ENCODE results near the gene GPR152.
"Not testable (repeated sequence)": the region's sequence is repeated elsewhere in the genome, so short reads cannot be mapped to it uniquely, and the experiment has no call there.

The GPR152 gene

GRCh38 chr11:67439321-67440228, 13.0 kb downstream of the GPR152 start:
- no peak for DNase-seq

- DNase-seq: no peak
These were observed 14.2 kb downstream of the GPR152 start for GRCh38 chr11:67438158-67438902.

- DNase-seq: no peak
These were observed 14.7 kb downstream of the GPR152 start for GRCh38 chr11:67437809-67438157.

GRCh38 chr11:67437082-67437808, 15.3 kb downstream of the GPR152 start, which contains the start of gene PTPRCAP:
Gene PTPRCAP (minus strand): TSS chr11:67437682. CDS start chr11:67437619, 63 bp downstream.
- no peak for DNase-seq

GRCh38 chr11:67436459-67437081, 16.0 kb downstream of the GPR152 start:
- no peak for DNase-seq

- no peak for DNase-seq
These were observed 16.6 kb downstream of the GPR152 start for GRCh38 chr11:67435727-67436458.

- no peak for DNase-seq
These were observed 17.4 kb downstream of the GPR152 start for GRCh38 chr11:67435031-67435726.

- DNase-seq: no peak
These were observed 18.1 kb downstream of the GPR152 start for GRCh38 chr11:67434395-67434881.

GRCh38 chr11:67433536-67434394, 18.8 kb downstream of the GPR152 start:
- DNase-seq: no peak

GRCh38 chr11:67432655-67433349, 19.7 kb downstream of the GPR152 start:
- DNase-seq: no peak

GRCh38 chr11:67431346-67432249, 20.9 kb downstream of the GPR152 start:
- DNase-seq: no peak

- no peak for DNase-seq
These were observed 22.8 kb downstream of the GPR152 start for GRCh38 chr11:67429722-67430121.

GRCh38 chr11:67429038-67429668, 23.4 kb downstream of the GPR152 start:
- no peak for DNase-seq

GRCh38 chr11:67428052-67429001, 24.2 kb downstream of the GPR152 start, which contains the start of gene RPS6KB2:
Gene RPS6KB2 (plus strand): TSS chr11:67428494. CDS start chr11:67428546, 52 bp downstream.
- DNase-seq: peak; percentile 92

- DNase-seq: not testable (repeated sequence)
These were observed 25.1 kb downstream of the GPR152 start for GRCh38 chr11:67427364-67427859.

GRCh38 chr11:67423891-67424613, 28.5 kb downstream of the GPR152 start:
- no peak for DNase-seq
